HG02870 (cell line): ENCODE data around the gene SNX25.
"Not testable (repeated sequence)": the region's sequence is repeated elsewhere in the genome, so short reads cannot be mapped to it uniquely, and the experiment has no call there.

Experiments
- ATAC-seq: cut with Tn5 transposase; IDR thresholded peaks from one replicate; pipeline ENCODE4 v1.9.1; 2021; ENCODE audit warnings: mild to moderate bottlenecking, moderate library complexity; ENCODE audit not compliant: unreplicated experiment

Gene SNX25

DNA sequence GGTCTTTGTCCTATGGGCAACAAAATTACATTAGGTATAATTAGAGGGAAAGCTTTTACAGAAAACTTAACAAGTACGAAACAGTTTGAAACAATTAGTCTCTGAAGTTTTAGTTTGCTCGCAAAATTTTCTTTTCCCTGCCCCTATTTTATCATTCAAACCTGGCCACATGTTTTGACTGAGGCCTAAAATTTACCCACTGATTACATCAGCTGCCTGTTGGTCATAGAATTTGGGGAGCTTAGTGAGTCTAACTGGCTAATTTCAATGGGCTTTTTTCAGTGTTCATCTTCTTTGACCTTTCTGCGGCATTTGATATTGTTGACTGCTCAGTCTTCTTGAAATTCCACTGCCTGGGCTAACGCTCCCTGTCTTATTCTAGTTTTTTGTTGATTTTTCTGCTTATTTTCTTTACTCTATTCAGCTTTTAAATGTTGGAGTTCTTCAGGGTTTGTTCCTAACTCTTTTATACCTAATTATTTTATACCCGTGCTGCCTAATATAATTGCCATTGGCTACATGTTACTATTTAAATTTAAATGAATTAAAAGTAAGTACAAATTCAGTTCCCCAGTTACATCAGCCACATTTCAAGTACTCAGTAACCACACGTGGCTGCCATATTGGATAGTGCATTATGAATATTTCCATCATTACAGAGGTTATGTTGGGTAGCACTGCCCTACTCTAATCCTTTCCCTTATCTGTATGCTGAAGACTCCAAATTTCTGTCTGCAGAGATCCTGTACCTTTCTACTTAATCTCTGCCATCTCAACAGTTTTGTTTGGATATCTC, 87.5 kb downstream of the SNX25 start:
- no peak for ATAC-seq

- no peak for ATAC-seq
Measured at GRCh38 chr4:185298728-185299430, 89.5 kb downstream of the SNX25 start.

GRCh38 chr4:185304541-185304940, 95.1 kb downstream of the SNX25 start:
- no peak for ATAC-seq

- peak; percentile 16 for ATAC-seq
Measured at GRCh38 chr4:185304944-185305690, 95.7 kb downstream of the SNX25 start.

GRCh38 chr4:185305979-185306442, 96.6 kb downstream of the SNX25 start:
- no peak for ATAC-seq

DNA sequence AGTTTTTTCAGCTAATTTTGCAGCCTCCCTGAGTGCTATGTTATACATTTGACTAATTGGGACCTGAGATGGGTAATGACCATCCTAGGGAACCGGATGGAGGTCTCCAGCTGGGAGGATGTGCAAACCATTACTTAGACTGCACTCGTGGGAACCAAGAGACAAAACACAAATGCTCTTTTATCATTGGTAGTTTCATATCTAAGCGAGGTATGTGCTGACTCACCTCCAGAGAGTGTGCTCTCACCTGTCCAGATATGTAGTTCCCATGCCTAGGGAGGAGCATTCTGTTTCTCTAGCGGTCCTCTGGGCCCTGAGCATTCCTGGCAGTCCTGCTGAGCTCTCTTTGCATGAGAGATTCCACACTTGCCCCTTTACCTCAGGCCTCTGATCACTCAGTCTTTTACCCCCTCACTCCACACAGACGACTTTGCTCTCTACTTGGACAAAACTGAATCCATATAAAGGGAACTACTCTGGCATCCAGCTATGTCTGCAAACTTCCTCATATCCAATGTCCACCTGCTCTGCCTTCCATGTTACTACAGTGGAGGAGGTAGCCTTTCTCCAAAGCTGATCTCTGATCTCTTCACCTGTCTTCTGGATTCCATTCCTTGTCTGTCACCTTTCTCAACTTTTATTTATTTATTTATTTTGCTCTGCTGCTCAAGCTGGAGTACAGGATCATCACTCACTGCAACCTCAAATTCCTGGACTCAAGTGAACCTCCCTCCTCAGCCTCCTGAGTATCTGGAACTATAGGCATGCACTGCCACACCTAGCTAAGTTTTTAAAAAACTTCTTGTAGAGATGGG, 97.9 kb downstream of the SNX25 start:
- ATAC-seq, result peak; percentile 70

DNA sequence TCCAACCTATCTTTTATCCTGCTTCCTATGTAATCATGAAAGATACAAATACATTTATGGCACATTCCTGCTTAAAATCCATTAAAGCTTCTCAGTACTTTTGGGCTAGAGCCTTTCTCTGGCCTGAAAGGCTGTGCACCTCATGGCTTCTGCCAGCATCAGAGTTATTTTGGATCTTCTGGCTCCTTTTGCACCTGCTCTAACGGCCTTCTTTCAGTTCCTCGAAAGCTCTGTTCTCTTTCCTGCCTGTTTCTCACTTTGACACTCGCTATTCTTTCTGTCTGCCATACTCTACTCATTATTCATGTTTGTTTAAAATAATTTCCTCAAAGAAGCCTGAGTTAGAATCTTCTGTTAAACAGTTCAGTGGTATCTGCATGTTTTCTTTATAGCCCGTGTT, 100.4 kb downstream of the SNX25 start:
- peak; percentile 40 for ATAC-seq

GRCh38 chr4:185311113-185311888, 101.9 kb downstream of the SNX25 start:
- peak; percentile 25 for ATAC-seq

- ATAC-seq, result no peak
Measured at GRCh38 chr4:185312699-185313098, 103.3 kb downstream of the SNX25 start.

DNA sequence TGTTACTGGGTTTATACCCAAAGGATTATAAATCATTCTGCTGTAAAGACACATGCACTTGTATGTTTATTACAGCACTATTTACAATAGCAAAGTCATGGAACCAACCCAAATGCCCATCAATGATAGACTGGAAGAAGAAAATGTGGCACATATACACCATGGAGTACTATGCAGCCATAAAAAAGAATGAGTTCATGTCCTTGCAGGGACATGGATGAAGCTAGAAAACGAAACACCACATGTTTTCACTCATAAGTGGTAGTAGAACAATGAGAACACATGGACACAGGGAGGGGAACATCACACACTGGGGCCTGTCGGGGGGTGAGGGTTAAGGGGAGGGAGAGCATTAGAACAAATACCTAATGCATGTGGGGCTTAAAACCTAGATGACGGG, 108.1 kb downstream of the SNX25 start:
- ATAC-seq, result not testable (repeated sequence)

DNA sequence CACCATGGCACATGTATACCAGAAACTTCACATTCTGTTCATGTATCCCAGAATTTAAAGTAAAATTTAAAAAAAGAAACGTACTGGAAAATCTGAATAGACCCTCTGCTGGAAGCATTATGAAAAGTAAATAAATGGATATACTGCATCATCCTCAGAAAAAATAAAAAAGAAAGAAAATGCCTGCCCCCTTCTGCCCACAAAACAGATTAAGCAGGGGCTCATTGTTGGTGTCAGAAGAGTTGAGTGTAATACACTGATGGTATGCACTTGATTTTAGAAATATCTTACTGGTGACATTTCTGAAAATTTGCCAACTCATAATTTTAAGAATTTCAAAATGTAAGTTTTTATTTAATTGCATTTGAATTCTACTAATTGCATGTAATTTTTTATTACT, 108.5 kb downstream of the SNX25 start:
- no peak for ATAC-seq

- ATAC-seq, result no peak
Measured at GRCh38 chr4:185318679-185319078, 109.3 kb downstream of the SNX25 start.

- ATAC-seq, result no peak
Measured at GRCh38 chr4:185322803-185323202, 113.4 kb downstream of the SNX25 start.

- ATAC-seq, result no peak
Measured at GRCh38 chr4:185323606-185324005, 114.2 kb downstream of the SNX25 start.

DNA sequence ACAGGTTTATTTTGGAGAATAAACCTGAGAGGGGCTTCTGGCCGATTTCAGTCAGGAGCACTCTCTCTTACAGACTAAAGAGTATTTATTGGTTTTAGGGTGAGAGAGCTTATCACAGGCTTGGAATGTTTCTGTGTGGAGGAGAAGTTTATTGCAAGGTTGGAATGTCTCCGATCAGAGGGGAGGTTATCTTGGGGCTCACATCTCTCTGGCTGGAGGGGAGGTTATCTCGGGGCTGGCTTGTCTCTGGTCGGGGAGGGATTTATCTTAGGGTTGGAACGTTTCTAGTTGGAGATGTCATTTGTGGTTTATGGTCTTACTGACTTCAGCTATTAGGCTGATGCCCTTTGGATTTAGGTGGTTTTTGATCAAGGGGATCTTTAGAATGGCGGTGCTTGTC, 115.0 kb downstream of the SNX25 start:
- not testable (repeated sequence) for ATAC-seq

DNA sequence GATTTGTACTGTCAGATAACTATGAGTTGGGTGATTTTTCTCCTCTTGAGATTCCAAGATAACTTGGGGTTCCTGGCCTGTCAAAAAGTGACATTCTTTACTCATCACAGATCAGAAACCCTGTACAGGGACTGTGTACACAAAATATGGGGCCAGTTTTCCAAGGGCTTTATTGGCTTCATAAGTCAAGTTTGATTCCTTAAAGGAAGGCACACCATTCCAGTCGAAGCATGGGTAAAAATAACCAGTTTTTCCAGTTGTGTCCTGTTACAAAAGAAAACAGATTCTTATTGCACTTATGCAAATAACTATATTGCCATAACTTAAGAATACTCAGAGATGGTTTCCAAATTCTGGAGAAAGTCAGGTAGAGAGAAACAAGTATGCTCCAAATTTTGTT, 116.3 kb downstream of the SNX25 start:
- not testable (repeated sequence) for ATAC-seq

DNA sequence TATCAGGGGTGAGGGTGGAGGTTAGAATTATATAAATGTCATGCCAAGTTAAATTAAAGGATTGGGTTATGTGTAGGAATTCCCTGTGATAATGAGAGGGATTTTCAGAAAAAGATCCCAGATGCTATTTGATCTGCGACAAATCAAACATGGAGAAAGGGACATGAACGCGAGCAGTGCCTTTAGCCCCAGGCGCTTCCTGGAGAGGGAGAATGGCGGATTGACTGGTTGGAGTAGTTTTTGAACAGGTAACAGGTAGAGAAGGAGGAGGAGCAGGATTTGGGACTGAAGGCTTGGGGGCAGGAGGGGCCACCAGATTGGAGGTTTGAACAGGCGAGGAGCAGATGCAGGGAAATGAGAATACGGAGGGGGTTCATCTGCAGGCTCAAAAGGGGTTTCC, 119.2 kb downstream of the SNX25 start:
- no peak for ATAC-seq

GRCh38 chr4:185329879-185330510, 120.6 kb downstream of the SNX25 start:
- not testable (repeated sequence) for ATAC-seq
